Fibroblast of skin of right biceps (primary cell): ENCODE measurements around the gene MS4A6E.
"Not testable (repeated sequence)": the region's sequence is repeated elsewhere in the genome, so short reads cannot be mapped to it uniquely, and the experiment has no call there.

Experiments used
- DNase-seq: peaks from one replicate; pipeline ENCODE4 v3.0.0-alpha.2; 2013

Gene MS4A6E

DNA sequence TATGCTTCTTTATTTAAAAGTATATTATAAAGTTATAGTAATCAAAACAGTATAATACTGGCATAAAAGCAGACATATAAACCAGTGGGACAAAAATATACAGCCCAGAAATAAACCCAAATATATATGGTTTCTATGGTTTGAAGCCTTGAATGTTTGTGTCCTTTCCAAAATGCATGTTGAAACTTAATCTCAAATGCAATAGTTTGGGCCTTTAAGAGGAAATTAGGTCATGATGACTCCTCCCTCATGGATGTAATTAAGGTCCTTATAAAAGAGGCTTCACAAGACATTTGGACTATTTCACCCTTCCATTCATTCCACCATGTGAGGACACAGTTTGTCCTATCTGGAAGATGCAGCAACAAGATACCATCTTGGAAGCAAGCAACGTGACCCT is at the start of gene MS4A6E:
Gene MS4A6E (plus strand): TSS at position 301 of the 400 bp plus-strand sequence. CDS start 7,641 bp downstream, outside the sequence.
- DNase-seq: no peak

DNA sequence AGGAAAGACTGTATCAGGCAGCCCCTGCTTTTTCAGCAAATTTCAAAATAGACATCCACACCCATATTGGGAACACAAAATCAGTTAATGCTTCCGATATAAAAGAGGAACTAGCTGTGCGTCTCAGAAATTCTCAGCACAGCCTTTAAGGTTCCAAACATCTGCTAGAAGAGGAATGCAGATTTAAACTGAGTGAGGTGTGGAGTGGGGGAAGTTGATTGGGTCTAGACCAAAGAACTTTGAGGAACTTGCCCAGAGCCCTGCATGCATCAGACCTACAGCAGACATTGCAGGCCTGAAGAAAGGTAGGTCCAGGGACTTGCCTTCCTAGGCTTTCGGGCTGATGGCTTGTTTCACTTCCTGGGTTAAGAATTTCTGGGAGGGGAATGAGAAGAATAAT is 46.6 kb upstream of the MS4A6E start, which contains the start of gene MS4A4A:
Gene MS4A4A (plus strand): TSS at position 255 of the 400 bp plus-strand sequence. CDS start 10 bp downstream, at position 265.
- DNase-seq: no peak

DNA sequence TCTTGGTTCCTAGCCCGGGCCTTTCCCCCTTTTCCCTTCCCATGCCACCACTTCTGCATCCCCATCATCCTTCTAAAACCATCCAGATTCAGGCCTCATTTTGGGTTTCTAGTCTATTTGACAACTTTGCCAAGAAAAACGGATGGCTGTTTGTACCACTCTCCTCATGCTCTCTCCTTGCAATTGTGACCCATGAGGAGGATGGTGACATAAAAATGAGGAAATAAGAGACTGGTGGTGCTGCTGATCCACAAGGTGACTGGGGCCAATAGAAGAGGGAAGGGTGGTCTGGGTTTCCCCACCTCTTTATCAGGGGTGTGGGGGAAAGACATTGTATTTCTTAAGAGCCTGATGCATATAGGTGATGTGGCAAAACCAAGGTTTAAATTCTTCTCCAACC is 45.6 kb upstream of the MS4A6E start:
- no peak for DNase-seq

- no peak for DNase-seq
Measured at GRCh38 chr11:60282286-60282685, 44.8 kb upstream of the MS4A6E start.

- not testable (repeated sequence) for DNase-seq
Measured at GRCh38 chr11:60285411-60286126, 41.5 kb upstream of the MS4A6E start.

DNA sequence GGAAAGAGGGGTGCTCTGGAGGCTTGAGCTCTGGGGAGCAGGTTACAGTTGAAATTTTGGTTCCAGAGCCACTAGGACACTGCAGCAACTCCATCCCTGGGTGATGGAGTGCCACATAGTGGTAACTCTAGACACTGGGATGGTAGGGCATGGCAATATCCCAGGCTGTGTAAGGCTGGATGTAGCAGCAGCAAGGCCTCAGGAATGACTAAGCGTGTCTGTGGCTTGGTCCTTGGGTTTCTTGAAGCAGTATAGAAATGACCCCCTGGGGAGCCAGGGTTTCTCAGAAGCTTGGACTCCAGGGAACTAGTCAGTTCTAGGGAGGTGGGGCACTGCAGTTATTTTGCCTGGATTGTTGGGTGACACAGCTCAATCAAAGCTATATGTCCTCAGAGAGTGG is 38.5 kb upstream of the MS4A6E start:
- DNase-seq: no peak

DNA sequence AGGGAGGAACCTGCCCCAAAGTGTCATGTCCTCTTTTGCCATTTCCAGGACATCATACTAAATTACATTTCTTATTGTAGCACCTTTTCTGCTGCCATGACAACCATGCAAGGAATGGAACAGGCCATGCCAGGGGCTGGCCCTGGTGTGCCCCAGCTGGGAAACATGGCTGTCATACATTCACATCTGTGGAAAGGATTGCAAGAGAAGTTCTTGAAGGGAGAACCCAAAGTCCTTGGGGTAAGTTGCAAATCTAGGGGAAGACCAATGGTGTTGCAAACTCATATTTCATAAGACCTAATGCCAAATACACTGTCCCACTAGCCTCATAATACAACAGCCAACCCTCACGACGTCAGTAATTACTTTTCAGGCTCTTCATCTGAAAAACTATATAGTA is 34.9 kb upstream of the MS4A6E start:
- DNase-seq: no peak

- DNase-seq: no peak
Measured at GRCh38 chr11:60301178-60301577, 25.9 kb upstream of the MS4A6E start.

GRCh38 chr11:60301884-60302283 is 25.2 kb upstream of the MS4A6E start:
- DNase-seq: not testable (repeated sequence)

DNA sequence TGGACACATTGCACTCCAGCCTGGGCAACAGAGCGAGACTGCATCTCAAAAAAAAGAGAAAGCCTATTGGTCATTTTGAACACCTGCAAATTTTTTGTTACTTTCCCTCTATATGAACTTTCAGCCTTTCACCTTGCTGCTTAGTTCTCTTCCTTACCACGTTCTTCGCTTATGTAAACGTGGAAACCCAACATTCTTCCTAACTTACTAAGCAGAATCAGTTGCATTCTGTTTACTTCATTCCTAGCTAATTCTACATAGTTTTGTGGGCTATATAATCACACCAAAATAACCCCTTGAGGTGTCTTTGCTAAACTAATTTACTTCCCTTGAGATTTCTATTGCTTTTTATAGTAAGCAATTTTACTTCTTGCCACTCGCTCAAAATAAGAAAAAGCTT is 23.4 kb upstream of the MS4A6E start:
- DNase-seq: no peak

GRCh38 chr11:60305906-60306619 is 21.0 kb upstream of the MS4A6E start:
- no peak for DNase-seq

GRCh38 chr11:60307507-60308195 is 19.4 kb upstream of the MS4A6E start:
- no peak for DNase-seq

- DNase-seq: no peak
Measured at GRCh38 chr11:60310407-60310998, 16.6 kb upstream of the MS4A6E start.

DNA sequence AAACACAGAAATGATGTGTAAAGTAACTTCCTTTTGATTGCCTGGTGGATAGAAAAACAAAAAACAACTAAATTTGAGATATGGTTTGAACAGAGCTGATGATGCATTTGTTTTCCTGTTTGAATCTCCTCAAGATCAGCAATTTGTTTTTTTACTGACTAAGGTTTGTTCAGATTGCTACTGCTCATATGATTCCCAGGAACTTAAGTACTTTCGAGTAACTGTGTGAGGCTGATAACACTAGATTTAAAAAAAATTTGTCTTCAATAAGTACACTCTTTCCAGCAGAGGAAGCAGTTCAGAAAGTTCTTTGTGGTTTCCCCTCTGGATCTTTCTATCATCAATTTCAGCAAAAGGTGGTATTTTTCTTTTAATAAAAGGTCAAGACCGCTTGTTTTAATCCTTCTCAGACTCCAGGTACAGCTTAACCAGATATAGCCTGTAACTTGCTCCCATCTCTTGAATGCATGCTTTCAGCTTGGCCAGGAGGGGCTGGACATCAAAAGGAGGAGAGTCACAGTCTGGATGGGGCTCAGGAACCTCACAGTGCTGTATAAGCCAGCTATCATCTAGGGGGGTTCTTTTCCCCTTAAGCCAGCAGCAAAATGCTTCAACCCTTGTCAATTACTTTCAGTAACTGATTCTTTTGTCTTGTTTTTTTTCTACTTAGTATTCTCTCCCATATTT is 12.3 kb upstream of the MS4A6E start:
- no peak for DNase-seq

GRCh38 chr11:60315871-60316270 is 11.2 kb upstream of the MS4A6E start:
- no peak for DNase-seq

DNA sequence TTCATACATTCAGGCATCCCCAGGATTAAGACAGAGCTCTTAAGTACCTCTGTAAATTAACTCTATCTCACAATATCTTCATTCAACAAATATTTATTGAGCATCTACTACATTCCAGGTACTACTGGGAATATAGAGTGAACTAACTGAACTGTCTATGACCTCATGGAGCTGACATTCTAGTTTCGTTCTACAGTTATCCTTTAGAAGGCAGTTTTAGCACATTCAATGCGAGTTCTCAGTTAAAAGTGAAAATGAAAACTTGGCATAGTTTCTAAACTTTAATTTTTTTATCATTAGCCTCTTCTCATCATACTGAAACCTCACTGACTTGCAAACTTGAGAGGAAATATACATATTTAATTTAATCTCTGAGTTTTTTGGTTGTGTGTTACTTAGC is 10.7 kb upstream of the MS4A6E start:
- DNase-seq: no peak

GRCh38 chr11:60318726-60319125 is 8.3 kb upstream of the MS4A6E start:
- DNase-seq: no peak

GRCh38 chr11:60321051-60321450 is 6.0 kb upstream of the MS4A6E start:
- no peak for DNase-seq

- DNase-seq: no peak
Measured at GRCh38 chr11:60328460-60328859, 1.4 kb downstream of the MS4A6E start.

GRCh38 chr11:60332846-60333245 is 5.8 kb downstream of the MS4A6E start:
- DNase-seq: no peak

GRCh38 chr11:60334005-60334620 is 7.1 kb downstream of the MS4A6E start:
- DNase-seq: peak; percentile 3

- no peak for DNase-seq
Measured at GRCh38 chr11:60336767-60337391, 9.8 kb downstream of the MS4A6E start.
